ENCODE measurements around the gene TRPC6.

DNA sequence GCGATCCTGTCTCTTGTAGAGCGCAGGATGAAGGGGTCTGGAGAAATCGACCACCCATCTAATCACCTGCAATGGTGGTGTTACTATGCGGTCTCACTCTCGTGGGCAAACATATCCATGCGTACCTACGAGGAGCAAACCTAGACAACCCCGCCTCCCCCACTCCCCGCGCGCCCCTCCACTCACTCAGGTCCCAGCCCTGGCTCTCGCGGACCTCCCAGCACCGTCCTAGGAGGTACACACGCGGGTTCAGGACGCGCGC lies 887 bp downstream of the TRPC6 start:
- TF ChIP-seq, protein P1, sequence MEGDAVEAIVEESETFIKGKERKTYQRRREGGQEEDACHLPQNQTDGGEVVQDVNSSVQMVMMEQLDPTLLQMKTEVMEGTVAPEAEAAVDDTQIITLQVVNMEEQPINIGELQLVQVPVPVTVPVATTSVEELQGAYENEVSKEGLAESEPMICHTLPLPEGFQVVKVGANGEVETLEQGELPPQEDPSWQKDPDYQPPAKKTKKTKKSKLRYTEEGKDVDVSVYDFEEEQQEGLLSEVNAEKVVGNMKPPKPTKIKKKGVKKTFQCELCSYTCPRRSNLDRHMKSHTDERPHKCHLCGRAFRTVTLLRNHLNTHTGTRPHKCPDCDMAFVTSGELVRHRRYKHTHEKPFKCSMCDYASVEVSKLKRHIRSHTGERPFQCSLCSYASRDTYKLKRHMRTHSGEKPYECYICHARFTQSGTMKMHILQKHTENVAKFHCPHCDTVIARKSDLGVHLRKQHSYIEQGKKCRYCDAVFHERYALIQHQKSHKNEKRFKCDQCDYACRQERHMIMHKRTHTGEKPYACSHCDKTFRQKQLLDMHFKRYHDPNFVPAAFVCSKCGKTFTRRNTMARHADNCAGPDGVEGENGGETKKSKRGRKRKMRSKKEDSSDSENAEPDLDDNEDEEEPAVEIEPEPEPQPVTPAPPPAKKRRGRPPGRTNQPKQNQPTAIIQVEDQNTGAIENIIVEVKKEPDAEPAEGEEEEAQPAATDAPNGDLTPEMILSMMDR (IDR thresholded peaks at IDR 0.05): no peak
- TF ChIP-seq POLR2AphosphoS5 (IDR thresholded peaks at IDR 0.05; ENCODE audit: insufficient read depth in 1 of 2, low read depth in 1 of 2): no peak

Measured in vagina (tissue), 2 donors.